Activated T-helper 1 cell treated with Interleukin-2 at 50 U/mL for 16 hours (primary cell): ENCODE data around the gene SSH3.

Experiments used
- DNase-seq: peaks from one replicate; pipeline ENCODE4 v3.0.0-alpha.2; 2020; ENCODE audit warnings: low read depth

SSH3 gene

DNA sequence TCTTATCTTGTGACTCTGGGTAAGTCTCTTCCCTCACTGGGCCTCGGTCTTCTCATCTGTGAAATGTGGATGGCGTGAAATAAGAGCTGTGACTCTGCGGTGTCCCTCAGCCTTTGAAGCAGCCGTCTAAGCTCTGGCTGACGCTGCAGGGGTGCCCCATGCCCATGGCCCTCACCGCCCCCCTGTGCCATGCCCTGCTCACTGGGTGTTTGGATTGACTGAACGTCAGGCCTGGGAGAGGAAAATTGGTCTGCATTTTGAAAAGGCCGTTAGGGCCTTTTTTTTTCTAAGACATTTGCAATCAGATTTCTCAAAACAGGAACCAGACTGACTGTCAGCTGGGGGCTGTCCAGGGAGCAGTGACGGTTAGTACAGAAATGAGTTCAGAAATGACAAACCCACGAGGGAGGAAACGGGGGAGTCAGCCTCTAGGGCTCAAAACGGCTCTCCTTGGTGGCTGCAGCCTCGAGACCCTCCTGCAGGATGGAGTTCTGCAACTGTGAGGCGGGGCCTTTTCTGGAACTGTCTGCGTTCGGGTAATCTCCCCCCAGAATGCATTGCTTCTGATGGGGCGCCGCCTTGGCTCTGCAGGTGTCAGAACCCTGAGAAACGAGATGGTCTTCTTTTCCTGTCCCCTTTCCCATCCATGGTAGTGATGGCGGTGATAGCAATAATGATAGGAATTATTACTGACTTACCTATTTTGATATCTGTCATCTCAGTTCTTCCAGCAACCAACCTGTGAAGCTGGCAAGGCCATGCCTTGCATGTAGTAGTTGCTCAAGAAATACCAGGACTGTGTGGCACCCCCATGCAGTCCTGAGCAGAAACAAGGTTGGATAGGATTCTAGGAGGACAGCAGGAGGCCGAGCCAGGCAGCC is 35.0 kb upstream of the SSH3 start:
- DNase-seq, result no peak

DNA sequence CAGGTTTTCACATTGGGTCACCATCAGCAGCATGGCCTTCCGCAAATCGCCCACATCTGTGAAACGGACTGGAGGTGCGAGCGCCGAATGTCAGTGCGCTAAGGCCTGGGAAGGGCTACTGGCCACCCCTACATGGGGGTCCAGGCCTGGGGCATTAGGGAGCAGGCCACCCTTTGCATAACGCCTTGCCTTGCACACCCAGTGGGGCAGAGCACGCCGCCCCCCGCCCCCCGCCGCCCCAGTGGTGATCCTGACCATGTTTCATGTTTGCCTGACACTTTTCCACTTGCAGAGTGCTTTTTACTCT is 34.4 kb upstream of the SSH3 start:
- DNase-seq, result no peak

DNA sequence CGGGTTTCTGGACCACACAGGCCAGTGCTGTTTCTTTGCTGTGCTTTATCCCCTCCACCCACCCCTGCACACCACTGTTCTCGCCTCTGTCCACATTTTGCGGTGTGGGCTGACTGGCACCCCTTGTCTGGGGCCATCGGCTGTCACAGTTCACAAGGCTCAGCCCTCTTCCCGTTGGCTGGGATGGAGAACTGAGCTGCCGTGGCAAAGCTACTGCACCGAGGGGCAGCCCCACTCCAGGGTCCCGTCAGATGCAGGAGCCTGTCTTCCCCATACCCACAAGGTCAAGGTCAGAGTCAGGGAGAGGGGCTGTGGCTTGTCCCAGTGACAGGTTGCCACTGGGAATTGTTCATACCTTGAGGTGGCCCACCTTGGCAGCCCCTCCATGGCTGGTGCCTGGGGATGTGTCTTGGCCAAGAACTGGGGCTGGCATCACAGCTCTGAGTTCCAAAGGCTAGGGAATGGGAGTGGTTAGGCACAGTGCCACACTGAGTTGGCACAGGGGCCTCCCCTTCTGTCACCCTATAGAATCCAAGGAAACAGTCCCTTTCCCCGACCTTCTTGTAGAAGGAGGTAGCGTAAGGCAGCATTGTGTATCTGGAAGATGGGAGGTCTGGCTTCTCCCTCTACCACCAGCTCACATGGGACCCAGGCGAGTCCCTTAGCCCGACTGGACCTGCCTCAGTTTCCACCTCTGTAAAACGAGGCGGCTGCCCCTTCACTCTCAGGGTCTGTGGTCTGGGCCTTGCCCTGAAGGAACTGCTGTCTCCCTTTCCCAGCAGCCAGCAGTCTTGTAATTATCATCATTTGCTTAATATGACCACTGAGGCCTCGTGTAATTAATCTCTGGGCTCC is 33.7 kb upstream of the SSH3 start:
- DNase-seq, result no peak

DNA sequence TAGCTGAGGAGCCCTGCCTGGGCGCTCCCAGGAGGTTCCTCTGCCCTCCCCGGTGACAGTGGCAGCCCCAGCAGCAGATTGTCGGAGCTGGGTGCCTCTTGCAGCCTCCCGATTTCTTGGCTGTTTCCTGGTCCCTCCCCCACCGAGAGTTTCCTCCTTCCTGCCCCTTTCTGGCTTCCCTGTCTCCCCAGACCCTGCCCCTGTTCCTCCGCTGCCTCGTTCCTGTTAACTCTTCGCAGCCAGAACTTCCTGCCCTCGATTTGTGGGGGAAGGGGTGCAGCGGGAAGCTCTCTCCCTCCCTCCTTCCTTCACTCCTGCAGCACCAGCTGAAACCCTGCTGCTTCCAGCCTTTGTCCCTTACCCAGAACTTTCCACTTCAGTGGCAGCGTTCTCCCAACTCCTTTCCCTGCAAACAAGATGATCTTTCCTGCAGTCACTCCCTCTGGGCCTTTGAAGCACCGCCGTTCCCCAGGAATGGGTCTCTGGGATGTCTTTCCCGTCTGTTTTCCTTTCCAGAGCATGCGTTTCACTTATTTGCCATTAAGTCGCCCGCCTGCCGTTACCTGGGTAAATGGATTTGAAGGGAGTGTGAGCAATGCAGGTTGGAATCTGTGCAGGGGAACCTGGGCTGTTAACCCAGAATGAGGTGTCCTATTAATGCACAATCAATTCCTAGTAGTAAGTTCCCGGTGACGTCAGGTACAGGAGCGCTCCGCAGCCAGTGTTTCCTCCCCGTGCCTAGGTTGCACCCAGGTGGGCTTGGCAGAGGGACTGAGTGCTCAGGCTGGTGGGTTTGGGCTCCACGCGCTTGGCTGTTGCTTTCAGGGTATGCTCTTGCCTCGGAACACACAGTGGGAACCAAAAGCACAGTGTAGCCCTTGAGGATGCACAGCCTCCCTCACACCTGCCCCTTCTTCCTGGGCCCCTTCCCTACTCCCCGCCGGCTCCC is 32.8 kb upstream of the SSH3 start:
- no peak for DNase-seq

DNA sequence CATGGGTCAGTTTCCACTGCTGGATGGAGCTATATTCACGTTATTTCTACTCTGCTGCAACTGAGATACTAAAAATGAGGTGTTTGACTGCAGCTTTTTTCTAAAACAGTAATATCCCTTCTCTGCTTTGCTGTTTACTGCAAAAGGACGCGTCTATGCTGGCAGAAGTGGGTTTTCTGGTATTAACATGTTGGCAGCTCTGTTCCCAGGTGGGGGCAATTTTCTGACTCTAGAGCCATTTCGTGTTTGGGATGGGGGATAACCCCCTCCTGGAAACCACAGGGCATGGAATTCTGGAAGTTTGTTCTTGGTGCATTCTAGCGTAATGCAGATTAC is 32.2 kb upstream of the SSH3 start:
- no peak for DNase-seq

DNA sequence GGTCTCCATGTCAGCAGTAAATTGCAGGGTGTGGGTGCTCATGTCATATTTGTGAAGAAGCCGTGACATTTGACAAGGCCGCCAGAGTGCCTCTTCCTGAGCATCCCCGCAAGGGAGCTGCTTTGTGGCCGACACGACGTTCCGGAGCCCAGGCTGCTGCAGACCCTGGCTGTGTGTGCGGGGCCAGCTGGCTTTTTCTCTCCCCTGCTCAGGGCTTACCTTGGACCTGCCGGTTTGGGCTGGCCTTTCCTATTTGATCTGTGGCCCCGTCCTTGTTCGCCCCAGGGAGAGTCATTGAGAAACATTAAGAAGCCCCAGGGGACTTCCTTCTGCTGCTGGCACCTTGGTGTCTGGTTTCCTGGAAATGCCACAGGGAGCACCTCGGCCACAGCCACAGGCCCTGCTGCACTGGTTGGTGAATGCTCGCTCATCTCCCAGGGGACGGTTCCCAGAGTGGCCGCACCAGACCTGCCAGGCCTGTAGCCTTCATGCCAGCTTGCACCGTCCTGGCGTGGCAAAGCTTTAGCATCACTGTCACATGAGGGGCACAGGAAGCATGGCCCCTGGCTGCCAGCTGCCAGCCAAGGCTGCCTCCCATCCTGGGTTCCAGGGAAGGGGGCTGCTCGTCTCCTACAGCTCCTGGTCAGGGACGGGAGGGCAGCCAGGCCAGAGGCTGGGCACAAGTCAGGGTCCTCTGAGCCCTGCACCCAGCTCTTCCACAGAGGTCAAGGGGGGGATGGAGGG is 31.6 kb upstream of the SSH3 start:
- DNase-seq, result peak; percentile 34

DNA sequence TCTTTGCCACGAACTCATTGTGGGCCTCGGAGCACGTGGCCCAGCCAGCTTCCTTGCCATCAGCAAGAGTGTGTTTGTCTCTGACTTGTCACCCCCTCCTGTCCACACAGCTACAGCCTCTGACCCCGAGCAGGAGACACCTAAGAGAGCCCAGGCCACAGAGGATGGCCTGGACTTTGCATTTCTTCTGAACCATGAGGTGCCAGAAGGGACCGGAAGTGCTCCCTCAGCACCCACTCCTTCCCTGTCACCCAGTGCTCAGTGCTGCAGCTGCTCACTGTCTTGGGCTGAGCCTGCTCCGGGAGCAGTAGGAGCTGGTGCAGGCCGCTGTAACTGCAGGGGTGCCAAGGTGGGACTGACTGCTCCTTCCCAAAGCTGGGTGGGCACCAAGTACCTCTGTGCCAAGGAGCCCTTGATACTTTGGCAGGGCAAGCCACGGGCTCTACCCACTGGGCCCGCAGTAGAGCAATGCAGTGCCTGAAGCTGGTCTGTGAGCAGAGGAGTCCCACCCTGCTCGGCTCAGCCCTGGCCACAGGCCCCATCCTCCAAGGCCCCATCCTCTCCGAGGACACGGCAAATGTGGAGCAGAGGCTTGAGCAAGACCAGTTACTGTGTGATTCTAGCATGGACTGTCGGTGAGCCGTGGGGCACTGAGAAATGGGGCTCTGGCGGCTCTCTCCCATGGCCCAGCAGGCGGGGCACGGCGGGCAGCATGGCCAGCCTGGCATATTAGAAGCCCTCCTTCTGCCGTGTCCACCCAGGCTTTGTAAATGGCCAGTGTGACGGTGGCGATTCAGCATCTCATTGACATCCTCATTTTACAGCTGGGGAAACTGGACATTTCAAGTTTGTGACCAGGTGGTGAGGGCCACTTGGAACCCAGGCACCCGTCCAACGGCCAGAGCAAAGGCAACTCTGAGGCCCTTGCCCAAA is 30.7 kb upstream of the SSH3 start:
- DNase-seq, result no peak

DNA sequence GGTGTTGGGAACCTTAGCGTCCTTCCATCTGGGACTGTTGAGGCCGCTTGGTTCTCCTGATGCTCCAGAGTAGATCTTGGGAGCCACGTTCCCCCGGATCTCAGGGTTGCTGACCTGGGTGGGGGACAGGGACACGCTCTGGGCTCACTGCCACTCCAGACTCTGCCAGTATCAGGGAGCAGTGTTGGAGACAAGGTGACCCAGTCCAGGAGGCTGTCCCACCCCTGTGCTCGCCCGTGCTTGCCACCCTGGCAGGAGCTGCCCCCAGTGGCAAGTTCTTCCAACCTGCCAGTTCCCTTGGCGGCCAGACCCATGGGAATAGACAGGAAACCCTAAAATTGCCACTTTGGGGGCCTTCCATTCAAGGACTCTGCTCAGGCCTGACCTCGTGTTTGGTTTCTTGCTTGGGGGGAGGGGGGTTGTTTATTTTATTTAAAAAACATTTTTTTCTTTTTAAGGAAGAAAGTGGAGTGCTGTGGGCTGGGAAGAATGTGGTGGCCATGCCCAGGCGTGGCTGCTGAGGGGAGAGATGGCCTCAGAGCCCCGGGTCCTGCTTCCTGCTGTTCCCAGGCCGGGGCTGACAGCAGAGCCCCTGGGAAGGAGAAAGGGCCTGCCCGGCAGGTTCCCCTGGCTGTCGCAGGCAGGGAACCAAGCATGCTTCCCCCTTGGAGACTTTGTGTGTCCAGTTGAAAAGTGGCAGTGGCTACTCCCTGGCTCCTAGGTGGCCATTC is 29.9 kb upstream of the SSH3 start:
- no peak for DNase-seq

DNA sequence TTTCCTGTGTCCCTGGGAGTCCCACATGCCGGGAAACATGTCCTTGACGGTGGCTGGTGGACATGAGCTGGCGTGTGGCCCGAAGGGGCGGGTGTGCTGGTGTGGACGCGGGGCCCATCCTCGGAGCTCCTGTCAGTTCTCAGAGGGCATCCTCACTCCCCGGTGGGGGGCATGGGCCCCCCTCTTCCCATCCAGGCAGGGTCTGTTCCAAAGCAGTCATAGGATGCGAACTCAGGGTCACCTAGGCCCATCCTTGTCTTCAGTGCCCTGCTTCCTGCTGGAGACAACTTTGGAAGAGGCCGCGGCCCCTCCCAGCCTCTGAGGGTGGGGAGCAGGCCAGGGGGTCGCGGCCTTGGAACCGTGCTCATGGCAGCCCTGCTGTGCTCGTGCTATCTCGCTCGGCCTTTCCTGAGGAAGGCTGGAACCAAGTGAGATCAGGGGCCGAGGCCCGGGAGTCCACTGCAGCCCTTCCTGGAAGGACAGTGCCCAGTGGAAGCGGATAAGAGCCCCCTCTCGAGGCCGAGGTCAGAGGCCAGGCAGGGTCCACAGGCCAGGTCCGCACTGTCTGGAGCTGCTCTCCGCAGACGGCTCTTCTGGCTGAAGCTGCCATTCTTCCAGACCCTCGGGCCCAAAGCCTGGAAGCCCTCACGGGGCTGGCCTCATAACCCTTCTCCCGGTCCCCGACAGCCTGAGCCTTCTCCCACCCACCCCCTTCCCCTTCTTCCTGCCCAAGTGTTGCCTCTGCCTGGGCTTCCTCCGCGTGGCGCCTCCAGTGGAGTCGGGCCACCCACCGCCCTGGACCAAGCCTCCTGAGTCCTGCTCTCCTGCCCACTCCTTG is 28.3 kb upstream of the SSH3 start:
- no peak for DNase-seq

DNA sequence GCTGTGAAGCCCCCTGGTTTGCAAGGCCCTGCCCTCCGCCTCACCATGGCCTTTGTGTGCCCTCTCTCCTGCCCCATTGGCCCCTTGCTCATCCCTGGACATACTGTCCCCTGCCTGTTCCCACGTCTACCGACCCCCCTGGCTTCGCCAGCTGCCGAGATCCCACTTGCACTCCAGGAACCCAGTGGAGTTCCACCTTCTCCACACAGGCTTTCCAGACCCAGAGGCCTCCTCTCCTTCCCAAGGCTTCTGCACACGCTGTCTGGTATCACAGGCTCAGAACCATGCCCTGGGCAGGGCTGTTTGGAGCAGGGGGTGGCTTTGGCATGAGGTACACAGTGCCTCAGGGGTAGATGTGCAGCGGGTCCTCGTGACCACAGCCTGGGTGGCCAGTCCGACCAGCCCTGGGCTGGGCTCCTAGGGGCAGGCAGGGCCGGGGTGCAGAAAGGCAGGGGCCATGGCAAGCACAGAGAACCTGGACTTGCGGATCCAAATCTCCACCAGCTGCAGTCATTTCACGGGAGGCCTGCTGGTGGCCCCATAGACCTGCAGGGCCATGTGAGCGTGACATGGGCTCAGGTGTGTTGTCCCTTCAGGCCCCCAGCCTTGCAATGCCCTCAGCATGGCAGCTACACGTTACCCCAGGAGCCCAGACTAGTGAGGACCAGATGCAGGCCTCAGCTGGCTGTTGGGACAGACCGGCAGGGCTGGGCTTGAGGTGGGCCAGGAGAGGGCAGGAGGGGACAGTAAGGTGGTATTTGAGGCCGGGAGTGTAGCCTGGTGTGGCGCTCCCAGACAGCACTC is 27.5 kb upstream of the SSH3 start:
- DNase-seq, result no peak

DNA sequence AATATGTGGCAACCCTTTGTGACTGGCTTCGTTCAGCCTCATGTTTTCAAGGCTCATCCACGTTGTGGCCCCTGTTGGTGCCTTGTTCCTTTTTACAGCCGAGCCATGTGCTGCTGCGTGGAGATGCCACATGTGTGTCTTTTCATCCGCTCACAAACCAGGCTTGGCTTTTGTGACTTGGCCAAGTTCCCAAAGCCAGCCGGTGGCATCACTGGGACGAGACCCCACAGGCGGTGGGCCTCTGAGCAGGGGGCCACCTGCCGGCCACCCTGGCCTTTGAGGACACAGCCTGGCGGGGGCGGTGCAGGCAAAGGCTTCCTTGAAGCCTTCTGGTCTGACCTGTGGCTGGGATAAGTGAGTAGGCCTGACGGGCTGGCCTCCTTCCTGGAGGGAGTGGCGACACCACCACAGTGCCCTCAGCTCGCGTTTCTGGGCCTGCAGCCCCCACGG is 26.5 kb upstream of the SSH3 start:
- DNase-seq, result no peak

DNA sequence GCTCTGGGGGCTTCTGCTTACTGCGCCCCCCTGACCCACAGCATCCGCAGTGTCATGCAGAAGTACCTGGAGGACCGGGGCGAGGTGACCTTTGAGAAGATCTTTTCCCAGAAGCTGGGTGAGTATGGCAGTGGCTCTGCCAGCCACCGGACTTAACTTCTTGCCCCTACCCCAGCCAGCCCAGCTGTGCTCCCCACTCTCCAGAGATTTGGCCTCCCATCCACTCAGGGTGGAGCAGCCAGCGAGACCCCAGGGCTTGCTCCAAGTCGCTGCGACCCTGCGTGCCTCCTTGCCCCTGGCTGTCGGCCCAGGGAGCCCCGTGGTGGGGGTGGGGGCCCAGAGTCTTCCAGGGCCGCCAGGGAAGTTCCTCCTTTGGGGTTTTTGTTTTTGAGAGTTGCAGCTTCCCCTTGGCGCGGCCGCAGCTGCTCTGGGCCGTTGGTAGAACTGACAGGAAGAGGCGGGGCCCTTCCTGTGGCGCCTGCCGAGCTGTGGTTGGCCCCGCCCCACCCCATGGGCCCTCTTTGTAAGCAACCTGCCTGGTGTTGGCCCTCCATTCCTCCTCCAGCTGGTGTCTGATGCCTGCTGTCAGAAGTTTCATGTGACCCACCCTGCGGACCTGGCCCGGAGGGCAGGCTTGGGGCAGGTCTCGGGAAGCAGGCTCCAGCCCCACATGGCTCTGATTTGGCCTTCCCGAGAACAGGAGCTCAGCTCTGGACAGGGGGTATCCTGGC is 25.9 kb upstream of the SSH3 start:
- DNase-seq, result peak; percentile 90

DNA sequence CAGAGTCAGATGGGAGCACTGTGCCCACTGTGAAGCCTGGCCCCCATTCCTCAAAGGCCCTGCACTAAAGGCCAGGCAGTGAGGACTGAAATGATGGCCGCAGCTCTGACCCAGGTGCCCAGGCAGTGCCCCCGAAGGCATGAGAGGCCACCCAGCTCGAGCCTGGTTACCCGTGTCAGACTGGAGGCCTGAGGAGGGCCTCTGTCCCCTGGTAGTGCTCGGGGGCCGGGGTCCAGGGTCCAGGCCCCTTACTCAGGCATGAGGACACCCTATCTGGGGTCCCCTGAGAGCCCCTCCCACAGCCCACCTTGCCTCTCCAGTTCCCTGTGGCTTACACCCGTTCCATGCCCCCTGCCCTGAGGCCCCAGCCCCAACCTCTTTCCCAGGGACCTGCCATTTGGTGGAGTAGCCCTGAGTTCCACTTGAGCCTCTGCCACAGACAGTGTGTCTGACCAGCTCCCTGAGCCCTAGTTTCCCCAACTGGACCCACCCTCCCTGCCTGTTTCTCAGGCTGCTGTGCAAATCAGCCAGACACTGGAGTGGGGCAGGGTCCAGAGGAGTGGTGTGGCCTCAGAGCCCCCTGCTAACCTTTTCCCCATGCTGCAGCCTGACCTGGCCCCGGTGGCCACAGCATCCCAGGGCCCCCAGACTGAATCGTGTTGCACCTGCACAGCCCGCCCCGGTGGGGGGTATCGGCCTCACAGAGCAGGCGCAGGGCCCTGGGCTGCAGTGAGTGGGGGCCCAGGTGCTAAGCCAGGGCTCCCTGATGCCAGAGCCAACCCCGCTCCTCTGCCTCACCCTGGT is 25.0 kb upstream of the SSH3 start:
- no peak for DNase-seq

DNA sequence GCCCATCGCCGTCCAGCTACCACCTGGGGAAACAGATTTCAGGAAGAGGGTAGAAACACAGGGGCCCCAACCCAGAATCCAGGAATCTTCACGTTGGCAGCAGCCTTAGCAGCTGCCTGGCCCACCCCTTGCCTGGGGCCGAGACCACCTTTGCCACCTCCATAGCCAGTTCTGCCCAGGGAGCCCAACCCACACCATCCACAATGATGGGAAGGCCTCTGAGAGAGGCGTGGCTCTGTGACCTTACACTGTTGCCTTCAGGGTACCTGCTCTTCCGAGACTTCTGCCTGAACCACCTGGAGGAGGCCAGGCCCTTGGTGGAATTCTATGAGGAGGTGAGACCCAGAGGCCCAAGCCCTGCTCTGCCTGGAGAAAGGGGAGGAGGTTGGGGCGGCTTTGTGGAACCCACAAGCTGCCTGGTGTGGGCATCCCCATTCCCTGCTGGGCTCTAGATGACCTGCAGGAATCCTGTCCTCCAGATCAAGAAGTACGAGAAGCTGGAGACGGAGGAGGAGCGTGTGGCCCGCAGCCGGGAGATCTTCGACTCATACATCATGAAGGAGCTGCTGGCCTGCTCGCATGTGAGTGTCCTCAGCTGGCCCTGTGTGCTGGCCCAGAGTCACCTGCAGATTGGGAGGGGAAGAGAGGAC is 24.3 kb upstream of the SSH3 start:
- no peak for DNase-seq

DNA sequence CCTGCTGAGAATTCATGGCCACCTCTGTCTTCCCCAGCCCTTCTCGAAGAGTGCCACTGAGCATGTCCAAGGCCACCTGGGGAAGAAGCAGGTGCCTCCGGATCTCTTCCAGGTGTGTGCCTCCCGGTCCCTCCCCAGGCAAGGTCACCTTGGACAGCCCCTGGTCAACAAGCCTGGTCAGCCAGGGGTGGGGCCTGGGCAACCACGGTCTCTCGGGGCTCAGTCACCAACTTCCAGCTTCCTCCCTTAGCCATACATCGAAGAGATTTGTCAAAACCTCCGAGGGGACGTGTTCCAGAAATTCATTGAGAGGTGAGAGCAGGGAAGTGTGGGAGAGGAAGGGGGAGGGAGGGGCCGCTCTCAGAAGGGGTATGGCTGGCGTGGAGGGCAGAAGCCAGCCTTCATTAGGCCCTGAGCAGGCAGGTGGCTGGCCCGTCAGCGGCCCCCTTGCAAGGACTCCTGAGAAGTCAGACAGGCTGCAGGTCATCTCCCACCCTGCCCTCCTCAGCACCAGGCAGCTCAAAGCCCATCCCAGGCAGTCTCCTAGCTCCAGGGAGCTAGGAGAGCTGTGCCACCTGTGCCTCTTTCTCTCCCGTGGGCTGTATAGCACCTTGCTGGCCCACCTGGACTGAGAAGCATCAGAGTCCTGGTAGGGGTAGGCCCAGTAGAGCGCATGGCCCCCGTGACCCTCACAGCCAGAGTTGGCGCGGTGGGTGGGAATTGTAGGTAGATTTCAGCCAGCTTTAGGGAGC is 23.6 kb upstream of the SSH3 start:
- no peak for DNase-seq
